ENCODE results near the gene CDC27. TPM values are rescaled to one million over a fixed set of nuclear protein-coding genes. Genes with fewer than 3 reads are reported as not detected.

CDC27 gene
- total RNA-seq, 1 experiment from 2014 or later: 83.3 TPM

GRCh38 chr17:47204722-47205418, 15.8 kb upstream of the CDC27 start (continued):
- TF ChIP-seq ZNF317 (CRISPR knock-in tag; IDR thresholded peaks at IDR 0.05; ENCODE audit: borderline replicate concordance, low read depth): no peak
- TF ChIP-seq GABPB1 (CRISPR knock-in tag; IDR thresholded peaks at IDR 0.05): no peak
- no peak for TF ChIP-seq MYBL2 (CRISPR knock-in tag; IDR thresholded peaks at IDR 0.05)
- TF ChIP-seq, protein P1, sequence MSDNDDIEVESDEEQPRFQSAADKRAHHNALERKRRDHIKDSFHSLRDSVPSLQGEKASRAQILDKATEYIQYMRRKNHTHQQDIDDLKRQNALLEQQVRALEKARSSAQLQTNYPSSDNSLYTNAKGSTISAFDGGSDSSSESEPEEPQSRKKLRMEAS (CRISPR knock-in tag; IDR thresholded peaks at IDR 0.05): no peak
- no peak for TF ChIP-seq NFYB (CRISPR knock-in tag; conservative IDR thresholded peaks at IDR 0.05; ENCODE audit: low read depth)

DNA sequence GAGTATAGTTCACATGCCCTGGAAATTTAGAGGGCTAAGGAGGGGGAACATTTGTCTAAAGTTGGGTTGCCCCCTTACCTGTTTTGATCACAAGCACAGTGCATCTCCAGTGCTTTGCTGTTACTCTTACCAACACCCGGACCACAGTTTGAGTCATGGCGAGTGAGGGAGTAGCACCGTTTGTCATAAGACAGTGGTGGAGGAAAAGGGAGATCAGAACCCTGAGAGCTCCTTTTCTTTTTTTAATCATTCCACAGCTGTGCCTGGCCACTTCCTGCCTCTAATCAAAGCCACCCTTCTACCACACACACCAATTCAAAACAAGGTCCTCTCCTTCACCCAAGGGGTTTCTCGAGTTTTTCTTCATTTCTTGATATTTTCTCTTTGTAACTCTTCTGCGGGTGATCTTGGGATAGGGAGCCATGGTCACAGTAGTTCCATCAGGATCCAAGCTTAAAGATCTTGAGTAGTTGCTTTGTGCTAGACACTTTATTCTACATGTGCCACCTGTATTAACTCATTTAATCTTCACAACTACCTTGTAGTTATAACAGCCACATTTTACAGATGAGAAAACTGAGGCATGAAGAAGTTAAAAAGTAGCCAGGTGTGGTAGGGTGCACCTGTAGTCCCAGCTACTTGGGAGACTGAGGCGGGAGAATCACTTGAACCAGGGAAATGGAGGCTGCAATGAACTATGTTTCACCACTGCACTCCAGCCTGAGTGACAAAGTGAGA, 15.1 kb upstream of the CDC27 start:
- Mint-ChIP-seq H3K9me3 (no peaks in the 10 kb centered on the region), H3K4me3 (no peak overlapping the region), H3K27me3 (ENCODE audit: low read depth) (peaks cover 8% of the 10 kb centered on the region; the same call in 1 of the 2 replicates), H3K4me1 (peaks cover 21% of the 10 kb centered on the region), H3K27ac (no peak overlapping the region), H3K36me3 (no peaks in the 10 kb centered on the region)
- TF ChIP-seq, protein P2, sequence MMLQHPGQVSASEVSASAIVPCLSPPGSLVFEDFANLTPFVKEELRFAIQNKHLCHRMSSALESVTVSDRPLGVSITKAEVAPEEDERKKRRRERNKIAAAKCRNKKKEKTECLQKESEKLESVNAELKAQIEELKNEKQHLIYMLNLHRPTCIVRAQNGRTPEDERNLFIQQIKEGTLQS (CRISPR knock-in tag; conservative IDR thresholded peaks at IDR 0.05): no peak
- no peak for TF ChIP-seq NR1H2 (CRISPR knock-in tag; IDR thresholded peaks at IDR 0.05)
- TF ChIP-seq OVOL2 (CRISPR knock-in tag; IDR thresholded peaks at IDR 0.05; ENCODE audit: borderline replicate concordance): no peak
- no peak for TF ChIP-seq TCF7 (CRISPR knock-in tag; IDR thresholded peaks at IDR 0.05; ENCODE audit: low read depth)
- TF ChIP-seq TEAD4 (CRISPR knock-in tag; IDR thresholded peaks at IDR 0.05): no peak
- TF ChIP-seq RORB (CRISPR knock-in tag; IDR thresholded peaks at IDR 0.05): no peak
- TF ChIP-seq ZNF317 (CRISPR knock-in tag; IDR thresholded peaks at IDR 0.05; ENCODE audit: borderline replicate concordance, low read depth): no peak
- ChIA-PET CTCF (no interaction called here), POLR2A (no interaction called here)
- DNase-seq (ENCODE audit: low spot score): no peak
- no peak for ATAC-seq

GRCh38 chr17:47201166-47201565, 12.1 kb upstream of the CDC27 start:
- POLR2A ChIA-PET: no interaction called here
- Mint-ChIP-seq H3K27me3 (ENCODE audit: low read depth) (peaks cover 8% of the 10 kb centered on the region; the same call in 1 of the 2 replicates), H3K9me3 (no peaks in the 10 kb centered on the region), H3K36me3 (no peaks in the 10 kb centered on the region), H3K4me3 (no peak overlapping the region), H3K4me1 (peaks cover 21% of the 10 kb centered on the region), H3K27ac (no peak overlapping the region)
- no peak for TF ChIP-seq IRF2 (CRISPR knock-in tag; IDR thresholded peaks at IDR 0.05; ENCODE audit: borderline replicate concordance, low read depth)
- no peak for TF ChIP-seq ERG (CRISPR knock-in tag; IDR thresholded peaks at IDR 0.05)
- TF ChIP-seq ZNF532 (CRISPR knock-in tag; IDR thresholded peaks at IDR 0.05; ENCODE audit: borderline replicate concordance): no peak
- DNase-seq (ENCODE audit: low spot score) (no peak), ATAC-seq (no peak)
- CTCF ChIA-PET: no interaction called here

All from WTC11 (cell line).